ENCODE data around the gene RTF2.

Gene RTF2

DNA sequence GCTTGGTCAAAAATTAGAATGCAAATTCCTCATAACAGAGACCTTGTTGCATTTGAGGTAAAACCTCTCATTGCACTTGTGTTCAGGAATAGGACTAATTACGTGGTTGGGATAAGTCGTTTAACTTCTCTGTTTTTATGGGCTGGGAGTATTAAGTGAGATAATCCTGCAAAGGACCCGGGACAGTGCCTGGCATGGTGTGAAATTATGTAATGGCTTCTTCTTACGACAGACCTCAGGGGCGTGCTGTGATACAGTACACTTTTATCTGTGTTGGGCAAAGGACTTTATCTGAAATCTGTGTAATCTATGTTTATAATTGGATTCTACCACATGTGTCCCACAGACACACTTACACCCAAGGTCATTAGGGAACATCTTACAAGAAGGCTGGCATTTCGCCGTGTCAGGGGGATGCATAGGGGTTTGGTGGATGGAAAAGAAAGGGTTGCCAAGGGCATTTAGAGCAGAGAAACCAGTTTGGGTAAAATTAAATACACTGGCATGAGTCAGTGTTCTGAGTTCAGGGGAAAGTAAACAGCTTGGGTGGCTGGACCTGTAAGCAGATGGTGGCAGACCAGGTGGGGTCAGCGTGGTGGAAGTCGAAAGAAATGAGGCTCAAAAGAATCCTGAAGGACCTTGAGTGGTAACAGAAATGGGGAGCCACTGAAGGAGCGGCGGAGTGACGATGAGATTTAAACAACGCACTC is 17.2 kb upstream of the RTF2 start:
- TF ChIP-seq, protein P1, sequence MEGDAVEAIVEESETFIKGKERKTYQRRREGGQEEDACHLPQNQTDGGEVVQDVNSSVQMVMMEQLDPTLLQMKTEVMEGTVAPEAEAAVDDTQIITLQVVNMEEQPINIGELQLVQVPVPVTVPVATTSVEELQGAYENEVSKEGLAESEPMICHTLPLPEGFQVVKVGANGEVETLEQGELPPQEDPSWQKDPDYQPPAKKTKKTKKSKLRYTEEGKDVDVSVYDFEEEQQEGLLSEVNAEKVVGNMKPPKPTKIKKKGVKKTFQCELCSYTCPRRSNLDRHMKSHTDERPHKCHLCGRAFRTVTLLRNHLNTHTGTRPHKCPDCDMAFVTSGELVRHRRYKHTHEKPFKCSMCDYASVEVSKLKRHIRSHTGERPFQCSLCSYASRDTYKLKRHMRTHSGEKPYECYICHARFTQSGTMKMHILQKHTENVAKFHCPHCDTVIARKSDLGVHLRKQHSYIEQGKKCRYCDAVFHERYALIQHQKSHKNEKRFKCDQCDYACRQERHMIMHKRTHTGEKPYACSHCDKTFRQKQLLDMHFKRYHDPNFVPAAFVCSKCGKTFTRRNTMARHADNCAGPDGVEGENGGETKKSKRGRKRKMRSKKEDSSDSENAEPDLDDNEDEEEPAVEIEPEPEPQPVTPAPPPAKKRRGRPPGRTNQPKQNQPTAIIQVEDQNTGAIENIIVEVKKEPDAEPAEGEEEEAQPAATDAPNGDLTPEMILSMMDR (conservative IDR thresholded peaks at IDR 0.05; ENCODE audit: low read length), result no peak
- TF ChIP-seq EZH2phosphoT487 (IDR thresholded peaks at IDR 0.05; ENCODE audit: borderline replicate concordance), result no peak
- Histone ChIP-seq H3K9me2 (replicated peaks; ENCODE audit: low read depth, low read length) (no peaks in the 10 kb centered on the region), H3K4me1 (ENCODE audit: insufficient read depth, low read length, poor library complexity, severe bottlenecking) (peaks cover 7% of the 10 kb centered on the region), H3K79me2 (ENCODE audit: insufficient read depth, low read length) (no peaks in the 10 kb centered on the region), H3K9ac (ENCODE audit: low read depth, low read length, poor library complexity, severe bottlenecking) (no peak overlapping the region), H3K4me2 (ENCODE audit: low read depth, low read length, poor library complexity, severe bottlenecking) (no peak overlapping the region), H2AFZ (ENCODE audit: low read length) (no peak overlapping the region), H3K9me3 (ENCODE audit: insufficient read depth, low read depth, low read length) (no peaks in the 10 kb centered on the region), H3K27me3 (ENCODE audit: insufficient read depth, low read length, poor library complexity, severe bottlenecking) (no peaks in the 10 kb centered on the region), H3K4me3 (ENCODE audit: low read length, poor library complexity, severe bottlenecking) (no peak overlapping the region), H3K36me3 (ENCODE audit: insufficient read depth, low read length) (no peaks in the 10 kb centered on the region), H4K20me1 (ENCODE audit: insufficient read depth, low read length, poor library complexity, severe bottlenecking) (no peaks in the 10 kb centered on the region), H3F3A (ENCODE audit: low read depth) (no peaks in the 10 kb centered on the region)

GRCh38 chr20:56453352-56453751 is 15.1 kb upstream of the RTF2 start:
- no peak overlapping the region for H2AFZ ChIP-seq (ENCODE audit: low read length)
- H3K9me2 ChIP-seq (replicated peaks; ENCODE audit: low read depth, low read length), result no peaks in the 10 kb centered on the region
- H3K9me3 ChIP-seq (ENCODE audit: insufficient read depth, low read depth, low read length), result no peaks in the 10 kb centered on the region
- H3K79me2 ChIP-seq (ENCODE audit: insufficient read depth, low read length), result no peaks in the 10 kb centered on the region
- no peaks in the 10 kb centered on the region for H3F3A ChIP-seq (ENCODE audit: low read depth)
- H4K20me1 ChIP-seq (ENCODE audit: insufficient read depth, low read length, poor library complexity, severe bottlenecking), result no peaks in the 10 kb centered on the region
- H3K36me3 ChIP-seq (ENCODE audit: insufficient read depth, low read length), result no peaks in the 10 kb centered on the region
- no peak overlapping the region for H3K4me3 ChIP-seq (ENCODE audit: low read length, poor library complexity, severe bottlenecking)
- H3K4me2 ChIP-seq (ENCODE audit: low read depth, low read length, poor library complexity, severe bottlenecking), result no peak overlapping the region
- H3K9ac ChIP-seq (ENCODE audit: low read depth, low read length, poor library complexity, severe bottlenecking), result no peak overlapping the region
- no peak for TF ChIP-seq EZH2phosphoT487 (IDR thresholded peaks at IDR 0.05; ENCODE audit: borderline replicate concordance)
- TF ChIP-seq, protein P1 (conservative IDR thresholded peaks at IDR 0.05; ENCODE audit: low read length), result no peak
- H3K4me1 ChIP-seq (ENCODE audit: insufficient read depth, low read length, poor library complexity, severe bottlenecking), result peaks cover 7% of the 10 kb centered on the region
- no peaks in the 10 kb centered on the region for H3K27me3 ChIP-seq (ENCODE audit: insufficient read depth, low read length, poor library complexity, severe bottlenecking)

GRCh38 chr20:56454754-56455153 is 13.7 kb upstream of the RTF2 start:
- TF ChIP-seq, protein P1 (conservative IDR thresholded peaks at IDR 0.05; ENCODE audit: low read length), result no peak
- no peak for TF ChIP-seq EZH2phosphoT487 (IDR thresholded peaks at IDR 0.05; ENCODE audit: borderline replicate concordance)
- Histone ChIP-seq H2AFZ (ENCODE audit: low read length) (no peak overlapping the region), H3K4me3 (ENCODE audit: low read length, poor library complexity, severe bottlenecking) (no peak overlapping the region), H3K9ac (ENCODE audit: low read depth, low read length, poor library complexity, severe bottlenecking) (no peak overlapping the region), H4K20me1 (ENCODE audit: insufficient read depth, low read length, poor library complexity, severe bottlenecking) (no peaks in the 10 kb centered on the region), H3K4me1 (ENCODE audit: insufficient read depth, low read length, poor library complexity, severe bottlenecking) (peaks cover 7% of the 10 kb centered on the region), H3K27me3 (ENCODE audit: insufficient read depth, low read length, poor library complexity, severe bottlenecking) (no peaks in the 10 kb centered on the region), H3K36me3 (ENCODE audit: insufficient read depth, low read length) (no peaks in the 10 kb centered on the region), H3K79me2 (ENCODE audit: insufficient read depth, low read length) (no peaks in the 10 kb centered on the region), H3F3A (ENCODE audit: low read depth) (no peaks in the 10 kb centered on the region), H3K4me2 (ENCODE audit: low read depth, low read length, poor library complexity, severe bottlenecking) (no peak overlapping the region), H3K9me3 (ENCODE audit: insufficient read depth, low read depth, low read length) (no peaks in the 10 kb centered on the region), H3K9me2 (replicated peaks; ENCODE audit: low read depth, low read length) (no peaks in the 10 kb centered on the region)

Measured in Loucy (cell line).